Activated CD4-positive, alpha-beta memory T cell treated with anti-CD3 and anti-CD28 coated beads for 36 hours (primary cell): ENCODE measurements around the gene BRD3. TPM values are rescaled to one million over a fixed set of nuclear protein-coding genes. Genes with fewer than 3 reads are reported as not detected.

Source experiments
- total RNA-seq, 2 experiments: library from RNA; stranded (reverse); gene quantifications; one replicate each; pipeline ENCODE4 v1.2.3, GENCODE V29; 2021

BRD3 gene
- total RNA-seq, 2 experiments from 2014 or later, result 29.2 to 30.0 TPM

Other genes with a start within 250 kb of the BRD3 start
- gene VAV2, start 75.7 kb downstream of the BRD3 start, total RNA-seq, result 1 to 10 TPM; 4.5 to 5.3 TPM
- 10 to 100 TPM; 12.6 to 13.2 TPM for gene BRD3OS, start 42.5 kb downstream of the BRD3 start, total RNA-seq
- gene WDR5, start 68.1 kb upstream of the BRD3 start, total RNA-seq, result 10 to 100 TPM; 41.6 to 43.0 TPM
- 10 to 100 TPM; 25.8 to 41.0 TPM for gene RNU6ATAC, start 96.5 kb upstream of the BRD3 start, total RNA-seq